Left lung (tissue), 10 donors: ENCODE measurements around the gene STX1A. TPM values are rescaled to one million over a fixed set of nuclear protein-coding genes. Genes with fewer than 3 reads are reported as not detected.
"Not testable (repeated sequence)": the region's sequence is repeated elsewhere in the genome, so short reads cannot be mapped to it uniquely, and the experiment has no call there.

Source experiments
- ATAC-seq: fragments of 200-7000 bp; cut with Tn5 transposase; one replicate; pipeline ENCODE4 v1.9.1; 2020; ENCODE audit warnings: moderate library complexity
- DNase-seq, 4 donors: peaks; one replicate each; pipeline ENCODE4 v3.0.0-alpha.2; 2013 to 2020
- H3K27ac ChIP-seq, 2 donors: fragments of 200-600 bp; sonication (generic) in 1 of 2; one replicate each; pipeline versions ENCODE4 v1.5.0 to v1.8.0; 2020 to 2021
- H3K27me3 ChIP-seq, 2 donors: fragments of 200-600 bp; sonication (generic) in 1 of 2; one replicate each; pipeline versions ENCODE4 v1.5.0 to v1.8.0; 2020 to 2021
- H3K36me3 ChIP-seq, 2 donors: fragments of 200-600 bp; sonication (generic) in 1 of 2; one replicate each; pipeline versions ENCODE4 v1.5.0 to v1.8.0; 2020 to 2021
- H3K4me1 ChIP-seq, 2 donors: fragments of 200-600 bp; one replicate each; pipeline ENCODE4 v1.8.0; 2021
- H3K4me3 ChIP-seq, 2 donors: fragments of 200-600 bp; sonication (generic) in 1 of 2; one replicate each; pipeline versions ENCODE4 v1.5.0 to v1.8.0; 2020 to 2021; ENCODE audit warnings: mild to moderate bottlenecking in 1 of 2
- H3K9me3 ChIP-seq, 2 donors: fragments of 200-600 bp; sonication (generic) in 1 of 2; one replicate each; pipeline versions ENCODE4 v1.5.0 to v1.8.0; 2020 to 2021
- intact Hi-C, 2 donors: fragments of 100-400 bp; cut with DNase I; formaldehyde crosslinking; loops; one replicate each; pipeline versions ENCODE4 v1.11.2 to v1.14.2; 2022
- polyA plus RNA-seq, 6 donors: library from polyadenylated mRNA; unstranded; fragments of 120-200 nt; gene quantifications; one replicate each; pipeline ENCODE4 v1.2.1, GENCODE V29; 2013; ENCODE audit not compliant: insufficient read length in 6 of 6
- total RNA-seq, 2 donors: library from RNA; stranded (reverse); fragmentation: NEBNext Ultra II Directional; extraction: Animal tissue kit (Norgen Biotek cat#: 25700); gene quantifications; one replicate each; pipeline ENCODE4 v1.2.1, GENCODE V29; 2021
- TF ChIP-seq, protein P1 (sequence below), 2 donors: fragments of 200-600 bp; sonication (generic) in 1 of 2; IDR thresholded peaks; one replicate each; pipeline versions ENCODE4 v1.5.0 to v1.8.0; 2021; ENCODE audit warnings: antibody characterized with exemption in 2 of 2
- donor health status: DM: no; HTN: yes; CAD: no.
- donor health status: DM: no; HTN: no; CAD: no.

STX1A gene
- total and polyA plus RNA-seq, 8 donors, result 5.4 to 11.5 (median 10.0) TPM

DNA sequence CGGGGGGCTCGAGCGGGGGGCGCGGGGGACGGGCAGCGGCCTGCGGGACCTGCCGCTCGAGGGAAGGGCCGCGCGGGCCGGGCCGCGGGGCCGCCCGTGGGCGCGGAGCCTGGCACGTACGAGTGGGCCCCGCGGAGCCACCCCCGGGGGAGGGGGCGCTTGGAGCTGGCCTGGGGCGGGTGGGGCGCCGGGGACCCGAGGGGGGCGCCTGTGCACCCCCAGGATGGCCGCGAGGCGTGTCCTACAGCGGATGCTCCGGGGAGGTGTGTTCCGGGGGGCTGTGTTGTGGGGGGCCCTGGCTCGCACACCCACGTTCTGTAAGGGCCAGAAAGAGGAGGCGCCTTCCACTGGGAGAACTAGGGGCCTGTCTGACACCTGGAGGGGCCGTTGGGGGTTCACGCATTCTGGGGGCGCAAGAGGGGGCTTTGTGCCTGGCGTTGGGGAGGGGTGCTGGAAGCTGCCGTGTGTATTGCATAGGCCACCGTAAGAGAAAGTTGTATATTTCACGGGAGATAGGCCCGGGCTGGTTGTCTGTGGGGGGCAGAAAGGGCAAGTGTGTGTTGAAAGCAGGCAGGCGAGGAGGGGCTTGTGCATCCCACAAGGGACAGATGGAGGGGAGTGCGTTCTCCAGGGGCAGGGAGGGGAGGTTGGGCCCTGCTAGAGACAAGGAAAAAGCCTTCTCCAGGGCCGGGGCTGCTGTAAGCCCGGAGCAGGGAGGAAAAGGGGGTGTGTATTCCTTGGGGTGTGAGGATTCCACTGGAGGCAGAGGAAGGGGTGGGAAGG is 51.2 kb downstream of the STX1A start:
- TF ChIP-seq, protein P1, sequence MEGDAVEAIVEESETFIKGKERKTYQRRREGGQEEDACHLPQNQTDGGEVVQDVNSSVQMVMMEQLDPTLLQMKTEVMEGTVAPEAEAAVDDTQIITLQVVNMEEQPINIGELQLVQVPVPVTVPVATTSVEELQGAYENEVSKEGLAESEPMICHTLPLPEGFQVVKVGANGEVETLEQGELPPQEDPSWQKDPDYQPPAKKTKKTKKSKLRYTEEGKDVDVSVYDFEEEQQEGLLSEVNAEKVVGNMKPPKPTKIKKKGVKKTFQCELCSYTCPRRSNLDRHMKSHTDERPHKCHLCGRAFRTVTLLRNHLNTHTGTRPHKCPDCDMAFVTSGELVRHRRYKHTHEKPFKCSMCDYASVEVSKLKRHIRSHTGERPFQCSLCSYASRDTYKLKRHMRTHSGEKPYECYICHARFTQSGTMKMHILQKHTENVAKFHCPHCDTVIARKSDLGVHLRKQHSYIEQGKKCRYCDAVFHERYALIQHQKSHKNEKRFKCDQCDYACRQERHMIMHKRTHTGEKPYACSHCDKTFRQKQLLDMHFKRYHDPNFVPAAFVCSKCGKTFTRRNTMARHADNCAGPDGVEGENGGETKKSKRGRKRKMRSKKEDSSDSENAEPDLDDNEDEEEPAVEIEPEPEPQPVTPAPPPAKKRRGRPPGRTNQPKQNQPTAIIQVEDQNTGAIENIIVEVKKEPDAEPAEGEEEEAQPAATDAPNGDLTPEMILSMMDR (IDR thresholded peaks at IDR 0.05), result no peak
- Histone ChIP-seq H3K27ac (no peak overlapping the region), H3K4me3 (peak overlapping the region; percentile 34 to 39), H3K36me3 (no peaks in the 10 kb centered on the region), H3K27me3 (peaks cover 0 to 76% of the 10 kb centered on the region in 2 donors), H3K9me3 (peaks cover 0 to under 1% of the 10 kb centered on the region in 2 donors), H3K4me1 (peaks cover 0 to 23% of the 10 kb centered on the region in 2 donors)
- DNase-seq, result peak in 2 of 4 donors; percentile 35 to 76
- ATAC-seq, result no peak
- intact Hi-C loops, result no loop called here

- peaks cover 0 to 23% of the 10 kb centered on the region in 2 donors for H3K4me1 ChIP-seq
- intact Hi-C loops, result no loop called here
- peaks cover 0 to 76% of the 10 kb centered on the region in 2 donors for H3K27me3 ChIP-seq
- no peak within 1 kb of the TSS for H3K27ac ChIP-seq
- DNase-seq (peak; percentile 91 to 99 (median 93)), ATAC-seq (peak; percentile 98)
- peaks cover 0 to 8% of the 10 kb centered on the region in 2 donors for H3K9me3 ChIP-seq
- H3K4me3 ChIP-seq, result peak within 1 kb of the TSS; percentile 34 to 39
- no peaks in the 10 kb centered on the region for H3K36me3 ChIP-seq
- TF ChIP-seq, protein P1 (IDR thresholded peaks at IDR 0.05), result peak; percentile 59 to 87
Observed at GRCh38 chr7:73667344-73668102, 51.9 kb downstream of the STX1A start, which contains the start of gene VPS37D. VPS37D (plus strand) TSS chr7:73667831; CDS start chr7:73667959, 128 bp downstream.

DNA sequence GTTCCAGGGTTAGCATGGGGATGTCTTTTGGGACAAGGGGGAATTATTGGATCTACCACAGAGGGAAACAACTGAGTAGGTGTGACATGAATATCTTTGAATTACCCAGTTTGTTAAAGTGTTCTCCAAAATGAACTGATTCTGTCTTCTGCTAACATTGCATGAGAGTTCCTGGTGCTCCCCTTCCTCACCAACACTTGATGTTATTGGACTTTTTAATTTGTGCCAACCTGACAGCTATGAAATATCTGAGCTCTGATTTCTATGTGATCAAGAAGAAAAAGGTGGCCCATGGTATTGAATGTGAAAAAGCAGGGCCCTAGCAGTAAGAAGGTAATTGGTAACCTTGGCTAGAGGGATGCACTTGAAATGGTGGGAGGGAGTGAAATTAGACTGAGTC is 56.4 kb downstream of the STX1A start:
- no peak for ATAC-seq
- H3K4me1 ChIP-seq, result peaks cover 0 to 9% of the 10 kb centered on the region in 2 donors
- DNase-seq, result no peak
- H3K4me3 ChIP-seq, result no peak overlapping the region
- H3K9me3 ChIP-seq, result peaks cover 0 to 8% of the 10 kb centered on the region in 2 donors
- intact Hi-C loops, result no loop called here
- H3K27ac ChIP-seq, result no peak overlapping the region
- H3K27me3 ChIP-seq, result peaks cover 0 to 40% of the 10 kb centered on the region in 2 donors
- TF ChIP-seq, protein P1 (IDR thresholded peaks at IDR 0.05), result no peak
- no peaks in the 10 kb centered on the region for H3K36me3 ChIP-seq

DNA sequence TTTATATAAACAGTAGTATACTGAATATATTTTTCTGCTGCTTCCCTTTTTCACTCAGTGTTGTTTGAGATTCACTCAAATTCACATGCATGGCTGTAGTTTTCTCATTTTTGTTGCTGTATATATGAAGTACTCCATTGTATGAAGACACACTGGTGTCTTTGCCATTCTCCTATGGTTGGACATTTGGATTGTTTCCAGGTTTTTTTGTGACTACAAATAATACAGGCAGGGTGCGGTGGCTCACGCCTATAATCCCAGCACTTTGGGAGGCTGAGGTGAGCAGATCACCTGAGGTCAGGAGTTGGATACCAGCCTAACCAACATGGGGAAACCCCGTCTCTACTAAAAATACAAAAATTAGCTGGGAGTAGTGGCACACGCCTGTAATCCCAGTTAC is 58.9 kb downstream of the STX1A start:
- intact Hi-C loops, H3K4me3 ChIP-seq: not testable (repeated sequence)

DNA sequence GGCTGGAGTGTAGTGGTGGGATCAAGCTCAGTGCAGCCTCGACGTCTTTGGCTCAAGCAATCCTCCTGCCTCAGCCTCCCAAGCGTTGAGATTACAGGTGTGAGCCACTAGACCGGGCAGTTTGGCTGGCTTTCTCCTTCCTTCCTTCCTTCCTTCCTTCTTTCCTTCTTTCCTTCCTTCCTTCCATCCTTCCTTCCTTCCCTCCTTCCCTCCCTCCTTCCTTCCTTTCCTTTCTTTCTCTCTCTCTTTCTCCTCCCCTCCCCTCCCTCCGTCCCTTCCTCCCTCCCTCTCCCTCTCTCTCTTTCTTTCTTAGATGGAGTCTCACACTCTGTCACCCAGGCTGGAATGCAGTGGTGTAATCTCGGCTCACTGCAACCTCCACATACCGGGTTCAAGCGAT is 59.5 kb downstream of the STX1A start:
- no peak overlapping the region for H3K27ac ChIP-seq
- H3K36me3 ChIP-seq, result no peaks in the 10 kb centered on the region
- H3K9me3 ChIP-seq, result peaks cover 0 to 8% of the 10 kb centered on the region in 2 donors
- intact Hi-C loops, result no loop called here
- H3K4me3 ChIP-seq, result no peak overlapping the region
- no peak for DNase-seq
- H3K4me1 ChIP-seq, result no peaks in the 10 kb centered on the region
- ATAC-seq, result no peak
- peaks cover 0 to 21% of the 10 kb centered on the region in 2 donors for H3K27me3 ChIP-seq
- TF ChIP-seq, protein P1 (IDR thresholded peaks at IDR 0.05), result no peak

More for the DNA sequence above, 58.9 kb downstream of the STX1A start:
- DNase-seq, H3K9me3 ChIP-seq, H3K36me3 ChIP-seq, ATAC-seq, H3K27ac ChIP-seq, H3K4me1 ChIP-seq: not testable (repeated sequence)
- H3K27me3 ChIP-seq, result peaks cover 0 to 27% of the 10 kb centered on the region in 2 donors

DNA sequence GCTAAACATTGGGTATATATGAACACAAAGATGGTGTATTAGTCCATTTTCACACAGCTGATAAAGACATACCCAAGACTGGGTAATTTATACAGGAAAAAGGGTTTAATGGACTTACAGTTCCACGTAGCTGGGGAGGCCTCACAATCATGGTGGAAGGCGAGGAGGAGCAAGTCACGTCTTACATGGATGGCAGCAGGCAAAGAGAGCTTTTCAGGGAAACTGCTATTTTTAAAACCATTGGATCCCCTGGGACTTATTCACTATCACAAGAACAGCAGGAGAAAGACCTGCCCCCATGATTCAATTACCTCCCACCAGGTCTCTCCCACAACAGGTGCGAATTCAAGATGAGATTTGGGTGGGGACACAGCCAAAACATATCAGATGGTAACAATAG is 64.2 kb downstream of the STX1A start:
- H3K27me3 ChIP-seq, result peaks cover 0 to 45% of the 10 kb centered on the region in 2 donors
- DNase-seq, ATAC-seq, H3K27ac ChIP-seq, intact Hi-C loops, H3K36me3 ChIP-seq, H3K4me3 ChIP-seq, H3K9me3 ChIP-seq, H3K4me1 ChIP-seq: not testable (repeated sequence)
